IPS-18c (cell line): Measurements from ENCODE around the gene TOMM20.
"Not testable (repeated sequence)": the region's sequence is repeated elsewhere in the genome, so short reads cannot be mapped to it uniquely, and the experiment has no call there.

ENCODE experiments used
- H3K4me3 ChIP-seq: 2 replicates; pipeline ENCODE4 v1.7.0; 2013; ENCODE audit warnings: low read depth, mild to moderate bottlenecking, low read length, moderate library complexity; ENCODE audit not compliant: insufficient read depth
- H3K9me3 ChIP-seq: one replicate; pipeline ENCODE4 v1.6.1; 2013; ENCODE audit warnings: mild to moderate bottlenecking, low read length, moderate library complexity; ENCODE audit not compliant: control insufficient read depth, insufficient read depth

Gene TOMM20

DNA sequence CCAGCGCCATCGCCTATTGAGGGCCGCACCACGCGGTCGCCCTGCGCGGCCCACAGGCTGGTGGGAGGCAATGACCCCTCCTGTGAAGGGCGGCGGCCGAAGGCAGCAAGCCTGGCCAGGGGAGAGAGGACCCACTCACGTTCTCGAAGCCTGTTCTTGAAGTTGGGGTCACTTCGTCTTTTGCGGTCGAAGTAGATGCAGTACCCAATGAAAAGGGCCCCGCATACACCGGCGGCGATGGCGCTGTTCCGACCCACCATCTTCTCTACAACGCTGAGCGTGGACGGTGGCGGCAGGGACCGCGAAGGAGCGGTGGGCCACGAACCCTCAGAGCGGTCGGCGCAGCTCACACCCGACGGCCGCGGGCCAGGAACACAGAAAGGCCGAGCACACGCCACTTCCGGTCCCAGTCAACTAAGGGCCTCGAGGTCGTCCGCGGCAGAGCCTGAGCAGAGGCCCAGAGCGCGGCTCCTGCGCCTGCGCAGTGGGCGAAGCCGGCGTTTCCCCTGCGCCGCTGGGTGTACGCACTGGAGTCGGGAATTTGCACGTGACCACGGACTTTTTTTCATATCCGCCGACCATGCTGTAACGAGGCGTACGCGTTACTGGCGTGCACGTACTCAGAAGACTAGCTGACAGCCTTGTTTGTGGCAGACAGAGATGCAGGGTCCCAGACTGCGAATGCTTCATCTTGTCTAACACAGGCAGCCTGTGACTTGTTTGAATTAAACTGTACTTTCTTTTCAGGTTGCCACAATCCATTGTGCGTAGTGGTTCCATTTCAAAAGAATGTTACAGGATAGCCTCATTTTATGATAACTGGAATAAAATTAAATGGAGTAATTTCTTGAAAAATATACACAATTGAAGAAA lies at the start of gene TOMM20:
TSS of gene TOMM20 (minus strand) at position 382 of the 873 bp plus-strand sequence. CDS start at position 260, 122 bp downstream.
- peak within 1 kb of the TSS; percentile 95 for H3K4me3 ChIP-seq
- H3K9me3 ChIP-seq = no peaks in the 10 kb centered on the region

DNA sequence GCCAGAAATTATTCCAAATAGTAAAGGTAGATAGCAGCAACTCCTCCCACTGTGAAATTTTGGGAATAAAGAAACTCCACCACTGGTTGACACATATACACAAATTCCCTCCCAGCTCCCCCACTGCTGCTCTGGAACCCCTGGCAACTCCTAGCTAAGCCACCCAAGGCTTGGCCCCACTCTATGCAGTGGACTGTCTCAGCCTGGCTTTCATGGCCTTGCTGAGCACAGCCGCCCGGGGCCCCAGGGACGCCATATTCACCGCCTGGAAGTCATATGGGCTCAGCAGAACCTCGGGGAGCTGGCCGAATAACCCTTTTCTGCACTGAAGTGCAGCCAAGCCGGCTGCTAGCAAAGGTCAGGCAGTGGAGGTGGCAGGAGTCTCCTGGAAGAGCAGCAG lies 47.8 kb upstream of the TOMM20 start:
- Histone ChIP-seq H3K4me3 (no peak overlapping the region), H3K9me3 (no peaks in the 10 kb centered on the region)

DNA sequence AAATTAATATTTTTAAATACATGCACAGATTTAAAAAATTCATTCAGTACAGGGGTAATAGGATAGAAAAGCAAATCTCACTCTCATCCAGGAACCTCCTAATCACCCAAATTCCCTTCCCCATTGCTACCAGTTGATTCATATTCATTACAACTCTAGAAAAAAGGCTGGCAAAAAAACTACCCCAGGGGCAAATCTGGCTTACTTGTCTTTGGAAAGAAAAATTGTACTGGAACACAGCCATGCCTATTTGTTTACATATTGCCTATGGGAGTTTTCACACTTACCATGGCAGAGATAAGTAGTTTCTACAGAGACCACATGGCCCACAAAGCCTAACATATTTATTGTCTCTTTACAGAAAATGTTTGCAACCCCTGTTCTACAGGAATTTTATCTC lies 41.3 kb upstream of the TOMM20 start:
- Histone ChIP-seq H3K9me3 (no peaks in the 10 kb centered on the region), H3K4me3 (no peak overlapping the region)

DNA sequence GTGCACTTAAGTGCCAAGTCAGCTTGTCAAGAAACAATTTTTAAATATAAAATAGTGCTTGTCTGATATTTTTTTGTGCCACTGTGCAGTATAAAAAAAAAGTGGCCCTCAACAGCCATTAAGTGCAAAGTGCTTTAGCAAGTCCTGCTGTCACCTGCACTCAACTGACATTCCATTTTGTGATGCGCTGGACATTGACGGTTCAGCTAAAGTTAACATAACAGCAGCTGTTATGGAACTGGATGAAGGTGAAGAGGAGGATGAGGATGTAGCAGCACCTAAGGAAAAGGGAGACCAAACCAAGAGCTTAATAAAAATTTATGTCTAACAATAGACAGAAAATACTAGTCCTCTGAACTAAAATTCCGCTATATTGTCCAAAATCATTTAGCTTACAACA lies 39.7 kb upstream of the TOMM20 start:
- no peak overlapping the region for H3K4me3 ChIP-seq
- H3K9me3 ChIP-seq = no peaks in the 10 kb centered on the region

DNA sequence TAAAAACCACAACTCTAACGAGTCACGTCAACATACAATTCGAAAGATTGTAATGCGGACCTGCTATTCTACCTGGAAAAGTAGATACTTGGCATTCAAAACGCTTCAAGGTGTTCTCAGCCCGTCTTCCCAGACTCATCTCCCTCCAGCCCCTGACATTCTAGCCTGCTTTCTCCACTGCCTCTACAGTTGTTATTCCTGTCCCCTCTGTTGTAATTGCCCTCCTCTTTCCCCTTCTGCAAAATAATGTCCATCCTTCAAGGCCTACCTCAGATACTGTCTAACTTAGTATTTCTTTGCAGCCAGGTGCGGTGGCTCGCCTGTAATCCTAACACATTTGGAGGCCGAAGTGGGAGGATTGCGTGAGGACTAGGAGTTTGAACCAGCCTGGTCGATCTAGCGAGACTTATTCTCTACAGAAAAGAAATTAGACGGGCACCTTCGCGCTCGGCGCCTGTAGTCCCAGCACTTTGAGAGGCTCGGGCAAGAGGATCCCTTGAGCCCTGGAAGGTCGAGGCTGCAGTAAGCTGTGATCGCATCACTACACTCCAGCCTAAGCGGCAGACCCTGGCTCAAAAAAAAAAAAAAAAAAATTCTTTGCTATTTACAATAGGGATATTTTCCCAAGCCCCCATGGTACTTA lies 33.2 kb upstream of the TOMM20 start:
- peak overlapping the region; percentile 69 for H3K4me3 ChIP-seq
- H3K9me3 ChIP-seq = no peaks in the 10 kb centered on the region

DNA sequence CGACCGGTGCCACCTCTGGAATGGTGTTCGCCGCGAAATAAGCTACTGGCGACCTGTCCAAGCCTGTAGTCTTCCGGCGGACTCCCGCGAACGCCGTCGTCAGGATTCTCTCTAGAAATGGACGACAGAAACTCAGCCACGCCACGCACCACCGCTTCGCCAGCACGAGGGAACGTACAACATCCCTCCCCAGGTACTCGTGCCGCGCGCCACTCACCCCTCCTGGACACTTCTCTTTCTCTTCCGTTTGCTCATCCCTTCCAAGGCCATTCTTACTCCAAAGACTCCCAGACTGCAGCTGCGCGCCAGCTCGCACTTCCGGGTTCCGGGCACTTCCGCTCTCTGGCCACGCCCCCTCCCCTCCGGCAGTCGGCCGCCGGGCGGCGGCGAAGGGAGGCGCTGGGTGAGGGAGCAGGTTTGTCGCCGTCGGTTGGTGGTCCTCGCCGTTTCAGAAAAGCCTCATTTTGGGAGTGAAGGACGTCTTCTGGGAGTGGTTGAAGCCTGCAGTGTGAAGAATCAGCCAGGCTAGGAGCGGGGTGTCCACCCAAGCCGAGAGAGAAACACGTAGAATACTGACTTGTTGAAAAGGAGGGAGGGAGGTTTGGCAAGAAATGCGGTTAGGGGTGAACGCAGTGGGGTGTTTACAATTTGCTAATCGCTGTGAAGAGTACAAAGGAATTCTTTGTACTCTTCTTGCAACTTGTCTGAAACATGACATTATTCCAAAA lies 32.5 kb upstream of the TOMM20 start, which contains the start of gene RBM34:
TSS of gene RBM34 (minus strand) at position 294 of the 728 bp plus-strand sequence. CDS start at position 270, 24 bp downstream.
- H3K9me3 ChIP-seq = no peaks in the 10 kb centered on the region
- H3K4me3 ChIP-seq = peak within 1 kb of the TSS; percentile 69

DNA sequence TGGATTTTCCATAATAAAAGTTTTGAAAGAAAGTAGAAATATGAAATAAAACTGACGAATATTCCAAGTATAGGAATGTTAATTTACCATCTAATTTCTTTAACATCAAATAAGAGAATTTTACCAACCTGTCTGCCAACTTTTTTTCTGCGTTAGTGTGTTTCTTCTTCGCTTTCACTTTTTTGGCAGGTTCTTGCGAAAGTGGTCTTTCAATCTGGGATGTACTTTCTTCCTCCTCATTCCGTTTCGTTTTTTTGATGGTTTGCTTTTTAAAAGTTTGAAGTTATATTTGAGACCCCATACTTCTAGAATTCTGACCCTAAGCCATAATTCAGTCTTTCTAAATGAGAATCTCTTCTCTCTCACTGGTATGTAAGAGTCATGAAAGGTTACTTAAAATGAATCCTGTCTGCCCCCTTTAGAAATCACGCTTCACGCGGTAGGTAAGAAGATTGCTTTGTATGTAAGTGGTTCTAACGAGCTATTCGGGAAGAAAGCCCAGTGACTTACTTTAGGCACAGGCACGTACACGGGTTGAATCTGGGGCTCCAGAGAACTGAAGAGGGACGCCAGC lies 31.8 kb upstream of the TOMM20 start:
- Histone ChIP-seq H3K9me3 (no peaks in the 10 kb centered on the region), H3K4me3 (peak overlapping the region; percentile 69)

DNA sequence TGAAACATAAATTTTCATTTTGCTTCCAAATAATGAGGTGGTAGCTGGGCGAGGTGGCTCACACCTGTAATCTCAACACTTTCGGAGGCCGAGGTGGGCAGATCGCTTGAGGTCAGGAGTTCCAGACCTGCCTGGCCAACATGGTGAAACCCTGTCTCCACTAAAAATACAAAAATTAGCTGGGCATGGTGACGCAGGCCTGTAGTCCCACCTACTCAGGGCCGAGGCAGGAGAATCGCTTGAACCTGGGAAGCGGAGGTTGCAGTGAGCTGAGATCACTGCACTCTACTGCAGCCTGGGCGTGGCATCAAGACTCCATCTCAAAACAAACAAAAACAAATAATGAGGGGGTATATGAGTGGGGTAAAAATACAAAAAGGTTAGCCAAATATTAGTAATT lies 31.3 kb upstream of the TOMM20 start:
- H3K9me3 ChIP-seq, H3K4me3 ChIP-seq: not testable (repeated sequence)

DNA sequence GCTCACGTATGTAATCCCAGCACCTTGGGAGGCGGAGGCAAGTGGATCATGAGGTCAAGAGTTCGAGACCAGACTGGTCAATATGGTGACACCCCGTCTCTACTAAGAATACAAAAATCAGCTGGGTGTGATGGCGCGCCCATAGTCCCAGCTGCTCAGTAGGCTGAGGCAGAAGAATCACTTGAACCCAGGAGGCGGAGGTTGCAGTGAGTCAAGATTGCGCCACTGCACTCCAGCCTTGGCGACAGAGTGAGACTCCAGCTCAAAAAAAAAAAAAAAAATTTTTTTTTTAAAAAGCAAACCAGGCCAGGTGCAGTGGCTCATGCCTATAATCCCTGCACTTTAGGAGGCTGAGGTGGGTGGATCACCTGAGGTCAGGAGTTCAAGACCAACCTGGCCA lies 30.6 kb upstream of the TOMM20 start:
- H3K9me3 ChIP-seq = not testable (repeated sequence)

DNA sequence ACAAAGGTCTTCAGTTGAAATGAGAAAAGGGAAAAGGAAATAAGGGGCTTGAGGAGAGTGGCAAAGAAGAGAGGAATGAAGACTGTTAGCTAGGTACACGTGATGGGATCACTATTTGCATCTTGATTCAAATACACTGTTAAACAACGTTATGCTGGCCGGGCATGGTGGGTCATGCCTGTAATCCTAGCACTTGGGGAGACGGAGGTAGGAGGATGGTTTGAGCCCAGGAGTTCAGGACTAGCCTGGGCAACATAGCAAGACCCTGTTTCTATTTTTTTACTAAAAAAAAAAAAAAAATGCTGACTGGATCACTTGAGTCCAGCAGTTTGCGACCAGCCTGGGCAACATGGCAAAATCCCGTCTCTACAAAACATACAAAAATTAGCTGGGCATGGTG lies 30.0 kb upstream of the TOMM20 start:
- Histone ChIP-seq H3K9me3 (no peaks in the 10 kb centered on the region), H3K4me3 (no peak overlapping the region)

More for the DNA sequence above, 30.6 kb upstream of the TOMM20 start:
- H3K4me3 ChIP-seq = not testable (repeated sequence)

DNA sequence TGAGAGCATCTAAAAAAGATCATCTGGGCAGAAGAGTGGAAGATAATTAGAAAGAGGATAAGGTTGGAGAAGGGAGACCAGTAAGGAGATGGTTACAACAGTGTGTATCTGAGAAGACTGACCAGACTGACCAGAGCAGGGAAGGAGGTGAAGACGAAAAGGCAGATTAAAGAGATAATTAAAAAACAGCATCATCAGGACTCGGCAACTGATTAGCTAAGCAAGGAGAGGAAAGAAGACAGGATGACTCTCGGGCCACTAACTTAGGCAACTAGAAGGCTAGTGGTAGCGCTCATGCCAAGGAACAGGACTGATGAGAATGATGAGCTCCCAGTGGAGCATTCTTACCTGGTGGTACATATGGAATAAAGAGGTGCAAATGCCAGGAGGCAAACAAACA lies 28.5 kb upstream of the TOMM20 start:
- Histone ChIP-seq H3K9me3 (no peaks in the 10 kb centered on the region), H3K4me3 (no peak overlapping the region)

DNA sequence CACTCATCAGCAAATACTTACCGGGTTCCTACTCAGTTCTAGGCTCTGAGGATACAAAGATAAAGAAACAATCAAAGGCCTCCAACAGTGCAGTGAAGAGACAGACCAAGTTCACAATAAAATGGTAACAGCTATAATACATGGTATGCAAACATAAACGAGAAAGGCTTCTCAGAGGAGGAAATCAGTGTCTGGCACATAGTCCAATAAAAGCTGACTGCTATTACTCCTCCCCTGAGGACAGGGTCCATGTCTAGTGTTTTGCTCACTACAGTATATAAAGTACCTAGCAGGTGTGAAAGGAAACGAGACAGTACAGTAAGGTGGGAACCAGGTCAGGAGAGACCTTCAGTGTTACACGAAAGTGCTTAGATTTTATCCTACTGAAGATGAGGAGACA lies 28.1 kb upstream of the TOMM20 start:
- Histone ChIP-seq H3K4me3 (no peak overlapping the region), H3K9me3 (no peaks in the 10 kb centered on the region)

DNA sequence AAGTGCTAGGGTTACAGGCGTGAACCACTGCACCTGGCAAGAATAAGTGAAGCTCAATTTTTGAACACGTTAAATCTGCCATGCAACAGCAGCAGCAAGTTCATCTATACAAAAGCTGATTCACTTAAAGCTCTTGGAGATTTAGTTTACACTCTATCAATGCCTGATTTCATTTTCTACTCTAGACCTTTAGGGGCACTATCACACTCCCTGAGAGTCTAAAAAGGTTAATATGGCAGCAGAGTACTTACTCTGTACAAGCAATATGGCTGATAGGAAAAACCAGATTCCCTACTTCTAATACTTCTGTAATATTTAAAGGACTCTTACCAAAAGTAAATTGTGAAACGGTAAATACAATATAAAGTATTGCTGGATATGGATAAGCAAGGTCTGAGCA lies 27.6 kb upstream of the TOMM20 start:
- no peak overlapping the region for H3K4me3 ChIP-seq

DNA sequence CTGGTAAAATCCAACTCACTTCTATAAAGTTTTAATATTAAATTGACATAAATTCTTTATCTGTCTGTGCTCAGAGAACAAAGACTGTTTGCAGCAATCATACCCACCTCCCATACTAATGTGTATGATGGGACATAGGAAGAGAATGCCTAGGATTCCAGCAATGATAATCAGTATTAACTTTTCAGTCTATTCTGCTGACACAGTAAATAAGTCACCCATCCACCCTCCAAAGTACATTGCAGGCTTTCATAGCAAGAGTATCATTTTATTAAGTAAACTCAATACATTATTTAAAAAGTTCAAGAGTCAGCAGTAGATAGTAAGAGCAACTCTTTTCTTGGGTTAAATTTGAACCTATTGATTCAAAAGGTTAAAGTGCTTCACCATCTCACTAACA lies 23.6 kb upstream of the TOMM20 start:
- H3K9me3 ChIP-seq = no peaks in the 10 kb centered on the region
- H3K4me3 ChIP-seq = no peak overlapping the region

More for the DNA sequence above, 27.6 kb upstream of the TOMM20 start:
- no peaks in the 10 kb centered on the region for H3K9me3 ChIP-seq

DNA sequence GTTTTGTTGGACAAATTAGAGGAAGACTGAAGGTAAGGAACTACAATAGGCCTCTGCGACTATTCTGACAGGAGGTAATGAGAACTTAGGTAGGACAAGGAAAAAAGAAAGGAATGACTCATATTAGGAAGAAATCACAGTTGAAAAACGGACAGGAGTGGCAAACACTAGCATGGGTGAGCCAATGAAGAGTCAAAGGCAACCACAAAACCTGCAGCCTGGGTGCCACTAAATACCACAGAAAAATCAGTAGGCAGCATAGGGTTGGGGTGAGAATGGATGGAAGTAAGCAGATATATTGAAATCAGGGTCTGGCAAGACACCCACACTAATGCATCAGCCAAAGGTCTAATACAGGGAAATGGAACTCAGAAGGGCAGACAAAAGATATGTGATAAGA lies 22.4 kb upstream of the TOMM20 start:
- H3K4me3 ChIP-seq = no peak overlapping the region
- no peaks in the 10 kb centered on the region for H3K9me3 ChIP-seq

DNA sequence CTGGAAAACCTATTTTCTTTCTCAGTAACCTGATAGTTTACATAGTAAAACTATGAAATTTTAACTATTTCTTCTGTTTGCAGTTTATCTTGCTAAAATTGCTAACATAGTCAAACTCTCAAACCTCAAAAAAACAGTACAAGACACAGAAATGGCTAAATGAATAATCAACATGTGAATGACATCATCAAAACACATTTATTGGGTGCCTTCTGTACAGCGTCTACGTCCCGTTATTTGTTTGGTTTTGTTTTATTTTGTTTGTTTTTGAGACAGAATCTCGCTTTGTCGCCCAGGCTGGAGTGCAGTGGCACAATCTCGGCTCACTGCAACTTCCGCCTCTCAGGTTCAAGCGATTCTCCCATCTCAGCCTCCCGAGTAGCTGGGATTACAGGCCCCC lies 21.2 kb upstream of the TOMM20 start:
- no peak overlapping the region for H3K4me3 ChIP-seq
- H3K9me3 ChIP-seq = no peaks in the 10 kb centered on the region

DNA sequence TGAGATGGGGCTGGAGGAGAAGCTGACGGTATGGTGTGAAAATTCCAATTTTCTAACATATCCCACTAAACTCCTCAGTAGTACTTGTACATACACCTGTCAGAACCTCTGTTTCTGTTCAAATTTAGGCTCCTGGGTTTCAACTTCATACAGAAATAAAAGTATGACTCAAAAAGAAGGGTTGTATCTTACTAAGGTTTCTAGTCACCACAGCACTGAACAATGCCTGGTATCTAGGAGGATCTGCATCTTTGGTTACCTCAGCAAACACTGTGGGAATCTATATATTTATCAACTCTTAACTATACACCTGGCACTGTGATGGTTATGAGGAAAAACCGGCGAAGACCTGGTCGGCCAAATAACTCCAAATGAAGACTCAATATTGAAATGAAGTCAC lies 18.6 kb upstream of the TOMM20 start:
- Histone ChIP-seq H3K4me3 (no peak overlapping the region), H3K9me3 (no peaks in the 10 kb centered on the region)
